AG04450 (cell line): ENCODE data around the gene CANT1. TPM values are rescaled to one million over a fixed set of nuclear protein-coding genes. Genes with fewer than 3 reads are reported as not detected.

Source experiments
- CTCF ChIA-PET: fragments of 300-600, 350-600 bp; formaldehyde crosslinking; extraction: SDS; loops from one replicate; lab custom pipeline; 2022; ENCODE audit warnings: antibody characterized with exemption, inconsistent platforms; lab: Charles Lee
- POLR2A ChIA-PET: fragments of 350-600 bp; formaldehyde crosslinking; extraction: SDS; loops from one replicate; lab custom pipeline; 2021; ENCODE audit warnings: antibody characterized with exemption, inconsistent platforms; lab: Yijun Ruan, JAX
- DNase-seq: peaks from one replicate; pipeline ENCODE4 v3.0.0-alpha.2; 2011; ENCODE audit warnings: low read depth, low spot score
- H3K27ac ChIP-seq: one replicate; pipeline ENCODE4 v1.5.1; 2012; ENCODE audit warnings: low read depth, low read length, control low read depth
- H3K27me3 ChIP-seq: one replicate; pipeline ENCODE4 v1.6.0; 2012; ENCODE audit warnings: low read length; ENCODE audit not compliant: control insufficient read depth, insufficient read depth
- H3K4me3 ChIP-seq: 2 replicates; pipeline ENCODE4 v1.5.1; 2011; ENCODE audit warnings: mild to moderate bottlenecking, low read depth, low read length, control low read depth
- H3K9me3 ChIP-seq: 2 replicates; pipeline ENCODE4 v1.5.1; 2012; ENCODE audit warnings: low read length; ENCODE audit not compliant: control insufficient read depth, insufficient read depth
- polyA plus RNA-seq: library from polyadenylated mRNA; depleted of rRNA; stranded (reverse); fragments of >200 nt; gene quantifications from 2 replicates; pipeline ENCODE4 v1.2.3, GENCODE V29; 2011
- TF ChIP-seq, protein P1 (sequence below): IDR thresholded peaks from 2 replicates; pipeline ENCODE4 v1.5.1; 2011; ENCODE audit warnings: low read depth, low read length, control low read depth, inconsistent platforms

CANT1 gene
- polyA plus RNA-seq, 1 experiment, result 61.6 TPM

DNA sequence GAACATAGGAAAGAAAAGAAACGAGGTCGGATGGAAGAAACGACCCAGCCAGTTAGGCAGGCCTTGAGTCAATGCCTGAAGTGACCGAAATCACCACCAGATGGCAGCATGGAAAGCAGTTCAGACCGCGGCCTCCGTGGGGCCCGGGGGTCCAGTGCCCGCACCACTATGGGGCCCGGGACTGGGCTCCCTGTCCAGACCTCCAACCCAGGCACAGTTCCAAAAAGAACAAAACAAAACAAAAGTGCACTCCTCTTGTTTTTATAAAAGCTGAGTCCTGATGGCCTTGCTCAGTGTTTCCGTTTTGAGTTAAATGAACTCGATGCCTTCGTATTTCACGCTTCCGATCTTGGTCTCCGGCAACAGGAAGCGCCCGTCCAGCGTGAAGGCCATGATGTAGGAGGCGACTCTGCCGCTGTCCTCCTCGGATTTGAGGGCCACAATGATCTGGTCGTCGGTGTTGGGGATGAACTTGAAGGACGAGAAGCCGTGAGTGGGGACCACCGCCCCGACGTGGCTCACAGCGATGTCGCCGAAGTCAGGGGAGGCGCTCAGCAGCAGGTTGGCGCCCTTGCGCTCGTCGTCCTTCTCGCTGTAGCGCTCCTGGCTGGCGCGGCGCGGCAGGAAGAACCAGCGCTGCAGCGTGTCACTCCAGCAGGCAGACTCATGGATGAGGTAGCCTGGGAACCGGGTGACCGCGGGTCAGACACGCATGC, 16.2 kb downstream of the CANT1 start:
- TF ChIP-seq, protein P1, sequence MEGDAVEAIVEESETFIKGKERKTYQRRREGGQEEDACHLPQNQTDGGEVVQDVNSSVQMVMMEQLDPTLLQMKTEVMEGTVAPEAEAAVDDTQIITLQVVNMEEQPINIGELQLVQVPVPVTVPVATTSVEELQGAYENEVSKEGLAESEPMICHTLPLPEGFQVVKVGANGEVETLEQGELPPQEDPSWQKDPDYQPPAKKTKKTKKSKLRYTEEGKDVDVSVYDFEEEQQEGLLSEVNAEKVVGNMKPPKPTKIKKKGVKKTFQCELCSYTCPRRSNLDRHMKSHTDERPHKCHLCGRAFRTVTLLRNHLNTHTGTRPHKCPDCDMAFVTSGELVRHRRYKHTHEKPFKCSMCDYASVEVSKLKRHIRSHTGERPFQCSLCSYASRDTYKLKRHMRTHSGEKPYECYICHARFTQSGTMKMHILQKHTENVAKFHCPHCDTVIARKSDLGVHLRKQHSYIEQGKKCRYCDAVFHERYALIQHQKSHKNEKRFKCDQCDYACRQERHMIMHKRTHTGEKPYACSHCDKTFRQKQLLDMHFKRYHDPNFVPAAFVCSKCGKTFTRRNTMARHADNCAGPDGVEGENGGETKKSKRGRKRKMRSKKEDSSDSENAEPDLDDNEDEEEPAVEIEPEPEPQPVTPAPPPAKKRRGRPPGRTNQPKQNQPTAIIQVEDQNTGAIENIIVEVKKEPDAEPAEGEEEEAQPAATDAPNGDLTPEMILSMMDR, result peak; percentile 77
- DNase-seq, result no peak
- Histone ChIP-seq H3K9me3 (peaks cover 19% of the 10 kb centered on the region; the same call in 1 of the 2 replicates), H3K27me3 (no peaks in the 10 kb centered on the region), H3K27ac (no peak overlapping the region), H3K4me3 (no peak overlapping the region)
- POLR2A ChIA-PET, result no interaction called here
- CTCF ChIA-PET, result interaction anchor here (0.6 to 1.3 kb wide), 11 partner anchors 15 to 937 kb away, joined by 3 to 8 read pairs (median 3); partner anchors contain the start of gene CANT1

DNA sequence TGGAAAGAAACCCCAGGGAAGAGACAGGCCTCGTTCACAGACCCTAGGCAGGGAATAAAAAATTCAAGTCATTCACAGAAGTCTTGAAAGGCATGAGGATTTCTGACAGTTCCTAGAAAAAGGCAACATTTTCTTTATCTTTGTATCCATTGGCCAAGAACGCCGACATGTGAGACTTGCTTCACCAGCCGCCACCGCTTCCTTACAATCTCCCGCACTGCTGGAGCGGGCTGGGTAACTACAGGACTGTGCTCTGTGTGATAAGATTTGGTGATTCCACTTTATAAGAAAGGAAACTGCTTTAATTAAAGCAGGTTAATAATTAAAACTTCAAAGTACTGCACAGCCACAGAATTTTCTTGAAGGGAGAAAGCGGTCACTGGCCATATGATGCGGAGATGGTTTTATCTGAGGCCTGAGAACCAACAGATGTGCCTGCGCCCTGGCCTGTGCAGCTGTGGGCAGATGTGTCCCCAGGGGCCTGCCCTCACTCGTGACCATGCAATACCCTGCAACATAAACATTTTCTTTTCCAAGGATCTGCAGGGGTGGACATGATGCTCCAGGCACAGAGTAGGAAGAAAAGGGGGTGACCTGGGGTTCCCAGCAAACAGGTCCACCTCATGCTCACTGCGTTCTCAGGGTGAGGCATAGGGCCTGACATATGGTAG, 16.9 kb downstream of the CANT1 start:
- no peak overlapping the region for H3K27ac ChIP-seq
- CTCF ChIA-PET, result interaction anchor here (0.6 to 1.3 kb wide), 10 partner anchors 15 to 936 kb away, joined by 3 to 8 read pairs (median 3); no protein-coding TSS in a partner anchor
- no peak overlapping the region for H3K4me3 ChIP-seq
- H3K9me3 ChIP-seq, result peaks cover 19% of the 10 kb centered on the region; the same call in 1 of the 2 replicates
- H3K27me3 ChIP-seq, result no peaks in the 10 kb centered on the region
- POLR2A ChIA-PET, result no interaction called here
- DNase-seq, result no peak
- TF ChIP-seq, protein P1, result no peak

DNA sequence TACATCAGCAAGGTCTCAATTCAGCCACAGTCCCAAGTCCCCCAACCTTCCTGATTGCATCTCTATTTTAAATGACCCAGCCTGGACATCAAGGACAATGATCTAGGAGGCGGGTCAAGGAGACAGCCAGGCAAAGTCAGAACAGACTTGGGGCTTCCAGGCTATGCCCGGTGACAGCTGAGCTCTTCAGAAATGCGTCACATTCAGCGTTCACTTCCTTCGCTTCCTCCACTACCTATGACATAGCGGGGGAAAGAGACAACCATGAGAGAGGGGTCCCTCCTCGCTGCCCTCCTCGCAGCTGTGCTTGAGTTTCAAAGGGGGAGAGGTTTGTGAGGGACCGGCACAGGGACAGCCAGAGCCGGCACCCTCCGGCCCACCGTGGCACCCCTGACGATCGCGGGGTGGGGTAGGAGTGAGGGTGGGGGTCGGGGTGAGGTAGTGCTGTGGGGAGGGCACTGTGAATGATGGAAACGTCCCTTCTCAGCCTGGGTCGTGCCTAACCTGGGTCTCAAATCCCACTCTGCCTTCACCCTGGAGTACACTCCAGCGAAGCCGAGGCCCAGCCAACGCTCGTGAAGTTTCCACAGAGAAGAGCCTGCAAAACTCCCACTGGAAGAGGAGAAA, 17.5 kb downstream of the CANT1 start:
- Histone ChIP-seq H3K9me3 (peaks cover 19% of the 10 kb centered on the region; the same call in 1 of the 2 replicates), H3K4me3 (no peak overlapping the region), H3K27ac (no peak overlapping the region), H3K27me3 (no peaks in the 10 kb centered on the region)
- CTCF ChIA-PET, result no interaction called here
- POLR2A ChIA-PET, result interaction anchor here (0.6 kb wide), 1 partner anchor 39 kb away, joined by 4 read pairs; no protein-coding TSS in a partner anchor
- no peak for DNase-seq
- TF ChIP-seq, protein P1, result no peak

DNA sequence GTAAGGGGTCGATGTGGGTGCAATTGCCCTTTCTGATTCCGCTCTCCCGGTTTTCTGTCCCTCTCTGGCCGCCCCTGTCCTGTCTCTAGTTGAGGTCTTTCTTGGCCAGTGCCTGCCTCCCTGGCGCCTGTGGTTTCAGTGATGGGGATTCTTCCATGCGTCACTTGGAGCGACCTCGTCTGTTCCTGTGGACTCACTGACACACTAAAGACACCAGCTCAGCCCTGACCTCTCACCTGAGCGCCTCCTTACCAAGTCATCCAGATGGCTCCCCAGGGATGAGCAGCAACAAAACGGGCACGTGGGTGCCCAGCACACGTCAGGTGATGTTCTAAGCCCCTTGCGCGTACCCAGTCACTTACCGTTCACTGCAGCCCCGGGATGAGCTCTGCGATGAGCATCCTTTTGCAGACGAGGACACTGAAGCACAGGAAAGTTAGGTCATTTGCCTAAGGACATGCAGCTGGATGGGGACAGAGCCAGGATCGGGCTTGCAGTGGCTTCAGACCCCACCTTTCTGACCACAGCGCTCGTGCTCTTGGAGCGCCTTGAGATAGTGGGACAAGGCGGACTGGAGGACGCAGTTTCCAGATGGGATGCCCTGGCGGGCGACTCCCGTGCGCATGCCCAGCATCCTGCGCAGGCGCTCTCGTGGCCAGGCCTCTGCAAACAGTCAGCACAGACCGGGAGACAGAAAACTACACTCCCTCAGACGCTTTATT, 18.4 kb downstream of the CANT1 start:
- ChIA-PET CTCF (interaction anchor here (0.9 kb wide), 1 partner anchor 100 kb away, joined by 3 read pairs; no protein-coding TSS in a partner anchor), POLR2A (interaction anchor here (0.6 kb wide), 1 partner anchor 39 kb away, joined by 4 read pairs; no protein-coding TSS in a partner anchor)
- Histone ChIP-seq H3K27ac (no peak overlapping the region), H3K4me3 (no peak overlapping the region), H3K9me3 (peaks cover 19% of the 10 kb centered on the region; the same call in 1 of the 2 replicates), H3K27me3 (no peaks in the 10 kb centered on the region)
- no peak for DNase-seq
- TF ChIP-seq, protein P1, result no peak
